Natural killer cell (primary cell): ENCODE measurements around the gene CHSY3. TPM values are rescaled to one million over a fixed set of nuclear protein-coding genes. Genes with fewer than 3 reads are reported as not detected.

Experiments
- ATAC-seq, 3 donors: fragments of 150-1000 bp in 2 of 3; fragments of 200-7000 bp in 1 of 3; cut with Tn5 transposase; 1 replicate in 1 of 3; 2 replicates in 2 of 3; pipeline ENCODE4 v1.10.0; 2021; ENCODE audit warnings: mild to moderate bottlenecking in 2 of 3, moderate library complexity in 2 of 3
- DNase-seq, 2 donors: peaks; one replicate each; pipeline versions ENCODE4 v3.0.0 to v3.0.0-alpha.2; 2013 to 2021; ENCODE audit warnings: mixed read lengths in 1 of 2
- H3K27ac ChIP-seq: one replicate; pipeline ENCODE4 v1.5.1; 2013; ENCODE audit warnings: mild to moderate bottlenecking, low read length
- H3K27me3 ChIP-seq: one replicate; pipeline ENCODE4 v1.6.1; 2013; ENCODE audit warnings: low read length; ENCODE audit not compliant: control insufficient read depth, insufficient read depth
- H3K36me3 ChIP-seq: one replicate; pipeline ENCODE4 v1.6.1; 2013; ENCODE audit warnings: low read length; ENCODE audit not compliant: control insufficient read depth, insufficient read depth
- H3K4me1 ChIP-seq: one replicate; pipeline ENCODE4 v1.6.1; 2013; ENCODE audit warnings: low read length; ENCODE audit not compliant: control insufficient read depth, insufficient read depth
- H3K4me3 ChIP-seq: one replicate; pipeline ENCODE4 v1.5.1; 2013; ENCODE audit warnings: low read length
- H3K9me3 ChIP-seq: one replicate; pipeline ENCODE4 v1.6.1; 2013; ENCODE audit warnings: low read length; ENCODE audit not compliant: control insufficient read depth, insufficient read depth
- H3K27ac Mint-ChIP-seq, 2 donors: one replicate each; pipeline ENCODE4 v1.8.0; 2022; ENCODE audit warnings: mild to moderate bottlenecking in 2 of 2, mixed read lengths in 2 of 2, moderate library complexity in 1 of 2
- H3K27me3 Mint-ChIP-seq, 2 donors: one replicate each; pipeline ENCODE4 v1.8.0; 2022; ENCODE audit warnings: low read depth in 2 of 2, mixed read lengths in 2 of 2
- H3K36me3 Mint-ChIP-seq: one replicate; pipeline ENCODE4 v1.8.0; 2022; ENCODE audit warnings: mixed read lengths
- H3K4me1 Mint-ChIP-seq, 2 donors: one replicate each; pipeline ENCODE4 v1.8.0; 2022; ENCODE audit warnings: mixed read lengths in 2 of 2
- H3K4me3 Mint-ChIP-seq: one replicate; pipeline ENCODE4 v1.8.0; 2022; ENCODE audit warnings: mild to moderate bottlenecking, moderate library complexity, mixed read lengths
- H3K9me3 Mint-ChIP-seq, 2 donors: one replicate each; pipeline ENCODE4 v1.8.0; 2022; ENCODE audit warnings: mixed read lengths in 2 of 2
- CTCF ChIP-seq: fragments of 200-600 bp; IDR thresholded peaks from one replicate; pipeline ENCODE4 v1.8.0; 2022; ENCODE audit warnings: antibody characterized with exemption
- WGBS: methylation state at CpG from one replicate; pipeline ENCODE4 v1.1.7; 2013; ENCODE audit warnings: missing lambda C conversion rate; ENCODE audit not compliant: insufficient coverage; 5-methylcytosine and 5-hydroxymethylcytosine counted together
- intact Hi-C: fragments of 100-400 bp; cut with micrococcal nuclease; formaldehyde crosslinking; loops from one replicate; pipeline ENCODE4 v1.14.2; 2022
- total RNA-seq, 4 donors: library from RNA; stranded (reverse); fragments of 120-200 nt in 1 of 4; gene quantifications; one replicate each; pipeline versions ENCODE4 v1.2.3 to v1.2.4, GENCODE V29; 2013 to 2022

Gene CHSY3
- total RNA-seq, 3 donors from 2014 or later (not counting 1 experiment from before 2014, with no cell fraction given) = 0.18 to 2.3 (median 2.3) TPM

- H3K27ac Mint-ChIP-seq = no peak overlapping the region
- H3K4me3 Mint-ChIP-seq = no peak overlapping the region
- no peaks in the 10 kb centered on the region for H3K9me3 ChIP-seq
- no peaks in the 10 kb centered on the region for H3K4me1 Mint-ChIP-seq
- intact Hi-C loops = no loop called here
- no peaks in the 10 kb centered on the region for H3K27me3 Mint-ChIP-seq
- H3K4me3 ChIP-seq = no peak overlapping the region
- H3K27ac ChIP-seq = no peak overlapping the region
- H3K9me3 Mint-ChIP-seq = no peaks in the 10 kb centered on the region
- DNase-seq (no peak), ATAC-seq (no peak)
- TF ChIP-seq CTCF = no peak
- H3K27me3 ChIP-seq = no peaks in the 10 kb centered on the region
- H3K36me3 ChIP-seq = no peaks in the 10 kb centered on the region
- no peaks in the 10 kb centered on the region for H3K36me3 Mint-ChIP-seq
- H3K4me1 ChIP-seq = no peaks in the 10 kb centered on the region
Measured at GRCh38 chr5:130110328-130110727, 206.1 kb downstream of the CHSY3 start.

- H3K27ac Mint-ChIP-seq = no peak overlapping the region
- Histone ChIP-seq H3K27ac (no peak overlapping the region), H3K36me3 (no peaks in the 10 kb centered on the region), H3K9me3 (no peaks in the 10 kb centered on the region), H3K4me1 (no peaks in the 10 kb centered on the region), H3K4me3 (no peak overlapping the region), H3K27me3 (no peaks in the 10 kb centered on the region)
- no peak for DNase-seq
- no peak for ATAC-seq
- no peaks in the 10 kb centered on the region for H3K9me3 Mint-ChIP-seq
- no CpG with 5 or more reads among the region's 3 CpGs for WGBS
- H3K27me3 Mint-ChIP-seq = no peaks in the 10 kb centered on the region
- TF ChIP-seq CTCF = no peak
- no peaks in the 10 kb centered on the region for H3K36me3 Mint-ChIP-seq
- H3K4me3 Mint-ChIP-seq = no peak overlapping the region
- H3K4me1 Mint-ChIP-seq = no peaks in the 10 kb centered on the region
- intact Hi-C loops = no loop called here
Measured at GRCh38 chr5:130111746-130112145, 207.5 kb downstream of the CHSY3 start.

GRCh38 chr5:130112246-130112645 is 208.0 kb downstream of the CHSY3 start:
- Mint-ChIP-seq H3K27ac (no peak overlapping the region), H3K9me3 (no peaks in the 10 kb centered on the region), H3K4me3 (no peak overlapping the region), H3K4me1 (no peaks in the 10 kb centered on the region), H3K36me3 (no peaks in the 10 kb centered on the region), H3K27me3 (no peaks in the 10 kb centered on the region)
- intact Hi-C loops = no loop called here
- no peaks in the 10 kb centered on the region for H3K9me3 ChIP-seq
- 66% methylated on average over 3 of the region's 4 CpGs for WGBS
- DNase-seq (no peak), ATAC-seq (no peak)
- TF ChIP-seq CTCF = no peak
- H3K4me1 ChIP-seq = no peaks in the 10 kb centered on the region
- no peak overlapping the region for H3K4me3 ChIP-seq
- H3K27me3 ChIP-seq = no peaks in the 10 kb centered on the region
- no peak overlapping the region for H3K27ac ChIP-seq
- H3K36me3 ChIP-seq = no peaks in the 10 kb centered on the region

GRCh38 chr5:130115686-130116085 is 211.4 kb downstream of the CHSY3 start:
- DNase-seq (no peak), ATAC-seq (no peak)
- Mint-ChIP-seq H3K4me1 (no peaks in the 10 kb centered on the region), H3K9me3 (no peaks in the 10 kb centered on the region), H3K36me3 (no peaks in the 10 kb centered on the region), H3K4me3 (no peak overlapping the region), H3K27ac (no peak overlapping the region), H3K27me3 (no peaks in the 10 kb centered on the region)
- no peak overlapping the region for H3K27ac ChIP-seq
- H3K27me3 ChIP-seq = no peaks in the 10 kb centered on the region
- no peaks in the 10 kb centered on the region for H3K4me1 ChIP-seq
- 93% methylated on average over 8 of the region's 8 CpGs for WGBS
- TF ChIP-seq CTCF = no peak
- no peaks in the 10 kb centered on the region for H3K9me3 ChIP-seq
- H3K4me3 ChIP-seq = no peak overlapping the region
- intact Hi-C loops = no loop called here
- no peaks in the 10 kb centered on the region for H3K36me3 ChIP-seq
